Stimulated activated naive B cell treated with anti-CD40 and anti-IgM and Interleukin-4, amounts not matched to agents 10 μg/mL and 1 μg/mL and 100 μg/mL, for 72 hours (primary cell): ENCODE results near the gene ZNF618.
"Not testable (repeated sequence)": the region's sequence is repeated elsewhere in the genome, so short reads cannot be mapped to it uniquely, and the experiment has no call there.

ENCODE experiments used
- ATAC-seq, 2 donors: fragments of 150-1000 bp; cut with Tn5 transposase; replicated peaks; 2 replicates each; pipeline ENCODE4 v1.10.0; 2021; ENCODE audit warnings: moderate library complexity in 1 of 2
- DNase-seq: peaks from one replicate; pipeline ENCODE4 v3.0.0; 2021
- H3K27ac Mint-ChIP-seq: one replicate; pipeline ENCODE4 v1.8.0; 2022; ENCODE audit warnings: mild to moderate bottlenecking, mixed read lengths
- H3K27me3 Mint-ChIP-seq, 2 donors: one replicate each; pipeline ENCODE4 v1.8.0; 2022; ENCODE audit warnings: mixed read lengths in 2 of 2
- H3K36me3 Mint-ChIP-seq, 2 donors: one replicate each; pipeline ENCODE4 v1.8.0; 2022; ENCODE audit warnings: mixed read lengths in 2 of 2, mild to moderate bottlenecking in 1 of 2
- H3K4me1 Mint-ChIP-seq, 2 donors: one replicate each; pipeline ENCODE4 v1.8.0; 2022; ENCODE audit warnings: mixed read lengths in 2 of 2, mild to moderate bottlenecking in 1 of 2
- H3K4me3 Mint-ChIP-seq, 2 donors: one replicate each; pipeline ENCODE4 v1.8.0; 2022; ENCODE audit warnings: mild to moderate bottlenecking in 2 of 2, mixed read lengths in 2 of 2, moderate library complexity in 1 of 2
- H3K9me3 Mint-ChIP-seq, 2 donors: one replicate each; pipeline ENCODE4 v1.8.0; 2022; ENCODE audit warnings: mixed read lengths in 2 of 2, mild to moderate bottlenecking in 1 of 2

The ZNF618 gene

DNA sequence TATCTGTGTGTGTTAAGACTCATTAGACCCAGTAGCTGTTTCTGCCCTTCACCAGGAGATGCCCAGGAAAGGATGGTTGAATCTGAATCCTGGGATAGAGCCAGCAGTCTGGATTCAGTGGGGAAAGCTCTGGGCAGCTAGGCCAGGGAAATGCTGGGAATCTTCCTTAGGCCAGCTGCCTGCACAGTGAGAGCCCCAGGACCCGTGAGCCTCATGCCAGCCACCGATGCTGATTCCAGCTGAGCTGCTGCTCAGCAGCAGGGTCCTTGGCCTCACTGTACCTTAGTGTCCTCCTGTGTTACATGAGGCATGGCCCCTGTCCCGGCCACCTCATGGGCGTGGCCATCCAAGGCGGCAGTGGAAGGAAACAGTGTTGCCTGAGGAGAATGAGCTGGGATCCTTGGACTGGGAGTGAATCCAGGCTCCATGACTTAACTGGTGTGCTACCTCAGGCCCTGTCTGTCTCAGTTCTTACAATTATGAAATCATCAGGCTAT is 114.9 kb downstream of the ZNF618 start:
- Mint-ChIP-seq H3K9me3 (no peaks in the 10 kb centered on the region), H3K4me1 (peaks cover 21 to 30% of the 10 kb centered on the region in 2 donors), H3K36me3 (peaks cover 3 to 14% of the 10 kb centered on the region in 2 donors), H3K4me3 (no peak overlapping the region), H3K27me3 (no peaks in the 10 kb centered on the region), H3K27ac (no peak overlapping the region)
- ATAC-seq = no peak
- DNase-seq = no peak

DNA sequence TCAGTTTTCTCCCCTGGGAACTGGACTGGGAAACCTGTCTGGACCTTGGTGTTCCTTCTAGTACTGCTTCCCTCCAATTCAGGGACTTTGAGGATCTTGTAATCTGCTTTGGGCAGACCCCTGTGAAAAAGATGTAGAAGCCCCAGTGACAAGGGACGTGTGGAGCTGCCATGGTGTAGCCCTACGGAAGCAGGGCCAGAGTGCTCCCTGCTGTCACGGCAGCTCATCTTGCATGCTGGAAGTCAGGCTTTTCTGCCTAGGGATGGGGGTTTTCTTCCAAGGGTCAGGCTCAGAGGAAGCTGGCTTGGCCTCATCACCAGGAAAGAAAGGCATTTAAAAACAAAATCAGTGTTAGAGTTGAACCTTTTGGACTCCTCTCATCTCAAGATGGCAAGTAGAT is 115.6 kb downstream of the ZNF618 start:
- peaks cover 21 to 30% of the 10 kb centered on the region in 2 donors for H3K4me1 Mint-ChIP-seq

DNA sequence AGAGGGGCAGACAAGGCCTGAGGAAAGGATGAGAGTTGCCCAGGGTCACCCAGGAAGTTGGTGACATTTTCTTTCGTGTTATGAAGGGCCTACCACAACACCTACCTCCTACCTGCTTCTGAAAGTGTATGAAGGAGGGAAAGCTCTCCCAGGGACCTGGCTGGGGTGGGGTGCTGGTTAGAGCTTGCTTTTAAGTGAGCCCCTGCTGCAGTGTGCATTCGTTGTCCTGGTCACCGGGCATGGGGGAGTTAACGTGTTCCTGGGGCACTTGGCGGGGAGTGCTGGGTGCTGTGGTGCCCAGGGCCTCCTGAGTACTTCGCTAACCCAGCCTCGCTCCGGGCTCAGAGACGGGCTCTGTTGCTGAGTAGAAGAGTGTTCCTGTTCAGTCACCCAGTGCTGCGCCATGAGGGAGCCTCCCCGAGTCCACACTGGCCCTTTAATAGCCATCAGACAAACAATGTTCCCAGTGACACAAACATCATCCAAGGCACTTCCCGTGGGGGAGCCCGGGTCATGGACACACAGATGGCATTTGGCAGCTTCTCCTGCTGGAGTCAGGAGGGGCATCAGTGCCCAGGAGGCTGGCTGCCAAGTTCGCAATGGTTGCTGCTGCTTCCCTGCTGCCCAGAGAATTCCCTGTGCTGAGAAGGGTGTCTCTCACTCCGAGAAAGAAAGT is 116.3 kb downstream of the ZNF618 start:
- H3K9me3 Mint-ChIP-seq = no peaks in the 10 kb centered on the region
- DNase-seq (no peak), ATAC-seq (peak in 1 of 2 donors; percentile 10)
- peak overlapping the region; percentile 57 to 67 for H3K4me3 Mint-ChIP-seq
- H3K4me1 Mint-ChIP-seq = peaks cover 21 to 30% of the 10 kb centered on the region in 2 donors
- no peaks in the 10 kb centered on the region for H3K27me3 Mint-ChIP-seq
- H3K36me3 Mint-ChIP-seq = peaks cover 3 to 14% of the 10 kb centered on the region in 2 donors
- peak overlapping the region; percentile 7 for H3K27ac Mint-ChIP-seq

More for the DNA sequence above, 115.6 kb downstream of the ZNF618 start:
- Mint-ChIP-seq H3K4me3 (no peak overlapping the region), H3K36me3 (peaks cover 3 to 14% of the 10 kb centered on the region in 2 donors), H3K27ac (no peak overlapping the region), H3K27me3 (no peaks in the 10 kb centered on the region), H3K9me3 (no peaks in the 10 kb centered on the region)
- ATAC-seq (no peak), DNase-seq (no peak)

DNA sequence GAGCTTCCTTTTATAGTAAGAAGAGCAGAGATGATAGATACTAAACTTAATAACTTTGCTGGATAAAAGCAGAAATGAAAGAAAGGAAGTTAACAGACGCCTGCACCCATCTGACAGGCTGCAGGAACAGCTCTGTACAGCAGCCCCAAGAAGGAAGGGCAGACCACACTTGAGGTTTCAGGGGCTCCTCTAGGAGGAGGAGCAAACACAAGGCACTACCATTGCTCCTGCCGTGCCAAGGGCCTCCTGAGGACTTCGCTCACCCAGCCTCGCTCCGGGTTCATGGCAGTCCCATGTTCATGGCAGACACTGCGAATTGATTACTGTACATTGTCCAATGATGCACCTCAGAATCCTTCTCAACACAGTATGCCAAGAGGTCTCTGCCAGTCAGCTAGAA is 116.9 kb downstream of the ZNF618 start:
- Mint-ChIP-seq H3K27me3 (no peaks in the 10 kb centered on the region), H3K36me3 (peaks cover 3 to 12% of the 10 kb centered on the region in 2 donors), H3K4me1 (peaks cover 21 to 30% of the 10 kb centered on the region in 2 donors), H3K27ac (no peak overlapping the region), H3K4me3 (peak overlapping the region; percentile 57 to 67), H3K9me3 (no peaks in the 10 kb centered on the region)
- ATAC-seq = peak; percentile 74 to 81
- DNase-seq = no peak

DNA sequence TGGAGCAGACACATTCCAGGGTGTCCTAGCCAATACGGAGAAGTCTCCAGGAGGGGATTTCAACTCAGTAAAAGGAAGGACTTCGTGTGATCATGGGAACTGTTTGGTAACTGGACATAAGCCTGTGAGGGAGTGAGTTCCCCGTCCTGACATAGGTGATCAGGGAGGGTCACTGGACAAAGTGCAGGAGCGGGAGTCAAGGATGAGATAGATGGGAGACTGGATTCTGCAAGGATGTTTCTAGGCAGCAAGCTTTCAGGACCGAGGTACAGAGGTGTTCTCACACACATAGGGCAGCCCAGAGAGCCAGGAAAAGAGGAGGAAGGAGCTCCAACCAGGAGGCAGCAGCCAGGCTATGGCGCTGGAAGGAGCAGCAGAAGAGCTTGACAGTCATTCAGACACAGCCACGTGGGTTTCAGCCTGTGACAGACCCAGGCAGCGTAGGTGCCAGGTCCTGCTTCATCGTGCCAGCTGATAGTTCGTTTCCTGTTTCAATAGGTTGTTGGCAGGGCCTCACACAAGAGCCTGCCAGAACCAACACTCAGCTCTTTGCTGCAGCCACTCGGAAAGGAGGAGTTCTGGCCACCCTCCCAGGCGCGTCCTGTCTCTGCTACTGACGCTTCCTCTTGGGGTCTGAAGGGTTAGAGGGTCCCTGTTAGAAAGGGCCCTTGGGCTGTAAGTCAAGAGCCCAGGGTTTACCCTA is 117.9 kb downstream of the ZNF618 start:
- no peak overlapping the region for H3K4me3 Mint-ChIP-seq
- DNase-seq (peak; percentile 32), ATAC-seq (peak; percentile 86 to 91)
- H3K36me3 Mint-ChIP-seq = peaks cover under 1 to 8% of the 10 kb centered on the region in 2 donors
- H3K27me3 Mint-ChIP-seq = no peaks in the 10 kb centered on the region
- H3K9me3 Mint-ChIP-seq = no peaks in the 10 kb centered on the region
- peaks cover 21 to 30% of the 10 kb centered on the region in 2 donors for H3K4me1 Mint-ChIP-seq
- peak overlapping the region; percentile 87 for H3K27ac Mint-ChIP-seq

DNA sequence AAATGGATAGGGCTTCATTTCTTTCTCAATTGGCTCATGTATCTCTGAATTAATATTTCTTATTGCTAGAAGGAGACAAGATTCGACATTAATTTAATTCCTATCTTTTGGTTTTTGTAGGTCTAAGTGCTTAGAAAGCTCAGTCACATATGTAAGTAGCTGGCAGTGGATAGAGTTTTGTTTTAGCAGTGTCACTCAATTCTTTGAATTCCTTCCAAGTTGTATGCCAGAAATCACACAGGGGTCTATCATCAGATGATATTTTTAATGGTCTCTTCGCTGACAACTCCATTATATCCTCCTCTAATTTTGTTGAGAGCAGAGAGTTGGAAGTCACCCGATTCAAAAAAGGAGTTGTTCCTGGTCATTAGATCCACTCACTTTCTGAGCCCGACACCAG is 119.3 kb downstream of the ZNF618 start:
- Mint-ChIP-seq H3K4me3 (no peak overlapping the region), H3K4me1 (peaks cover 21 to 30% of the 10 kb centered on the region in 2 donors), H3K36me3 (no peaks in the 10 kb centered on the region), H3K27me3 (no peaks in the 10 kb centered on the region), H3K9me3 (no peaks in the 10 kb centered on the region), H3K27ac (no peak overlapping the region)
- ATAC-seq (no peak), DNase-seq (no peak)

DNA sequence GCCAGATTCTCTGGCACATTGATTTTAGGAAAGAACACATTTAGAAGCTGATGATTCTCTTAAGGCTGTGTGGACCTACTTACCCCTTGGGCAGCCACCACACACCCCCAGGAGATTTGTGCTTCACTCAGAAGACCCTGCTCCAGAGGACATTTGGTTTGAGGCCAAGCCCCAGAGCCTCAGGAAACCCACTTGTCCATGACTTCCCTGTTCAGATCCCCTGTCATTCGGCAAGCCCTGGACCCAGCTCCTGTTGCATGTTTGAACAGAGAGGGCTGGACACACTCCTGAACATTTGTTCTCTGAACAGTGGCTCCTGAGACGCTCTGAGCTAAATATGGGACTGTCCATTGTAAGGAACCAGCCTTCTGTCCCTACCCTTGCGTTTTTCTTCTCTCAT is 119.9 kb downstream of the ZNF618 start:
- no peak overlapping the region for H3K4me3 Mint-ChIP-seq
- ATAC-seq = no peak
- H3K27ac Mint-ChIP-seq = no peak overlapping the region
- peaks cover 21 to 30% of the 10 kb centered on the region in 2 donors for H3K4me1 Mint-ChIP-seq
- H3K36me3 Mint-ChIP-seq = no peaks in the 10 kb centered on the region
- H3K27me3 Mint-ChIP-seq = no peaks in the 10 kb centered on the region
- no peak for DNase-seq
- no peaks in the 10 kb centered on the region for H3K9me3 Mint-ChIP-seq

DNA sequence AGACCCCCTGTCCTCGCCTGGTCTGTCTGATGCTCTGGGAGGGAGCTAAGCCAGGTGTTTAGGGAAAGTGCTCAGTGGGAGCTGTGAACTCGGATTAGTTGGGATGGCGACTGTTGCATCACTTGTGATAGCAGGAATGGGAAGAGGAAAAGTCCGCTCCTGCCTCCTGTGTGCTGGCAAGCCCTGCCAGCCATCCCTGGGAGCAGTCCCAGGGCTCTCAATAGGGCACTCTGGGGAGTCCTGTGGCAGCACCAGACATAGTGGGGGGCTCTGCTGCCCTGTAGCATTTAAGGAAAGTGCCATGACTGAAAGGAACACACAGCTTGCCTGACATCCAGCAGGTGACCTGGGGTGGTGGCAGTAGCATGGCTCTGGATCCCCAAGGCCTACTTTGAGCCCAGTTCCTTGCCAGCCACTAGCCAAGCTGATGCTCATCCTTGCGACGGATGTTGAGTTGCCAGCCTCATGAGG is 120.5 kb downstream of the ZNF618 start:
- ATAC-seq (no peak), DNase-seq (no peak)
- Mint-ChIP-seq H3K9me3 (no peaks in the 10 kb centered on the region), H3K4me3 (no peak overlapping the region), H3K27me3 (no peaks in the 10 kb centered on the region), H3K36me3 (no peaks in the 10 kb centered on the region), H3K27ac (no peak overlapping the region), H3K4me1 (peaks cover 21 to 30% of the 10 kb centered on the region in 2 donors)

DNA sequence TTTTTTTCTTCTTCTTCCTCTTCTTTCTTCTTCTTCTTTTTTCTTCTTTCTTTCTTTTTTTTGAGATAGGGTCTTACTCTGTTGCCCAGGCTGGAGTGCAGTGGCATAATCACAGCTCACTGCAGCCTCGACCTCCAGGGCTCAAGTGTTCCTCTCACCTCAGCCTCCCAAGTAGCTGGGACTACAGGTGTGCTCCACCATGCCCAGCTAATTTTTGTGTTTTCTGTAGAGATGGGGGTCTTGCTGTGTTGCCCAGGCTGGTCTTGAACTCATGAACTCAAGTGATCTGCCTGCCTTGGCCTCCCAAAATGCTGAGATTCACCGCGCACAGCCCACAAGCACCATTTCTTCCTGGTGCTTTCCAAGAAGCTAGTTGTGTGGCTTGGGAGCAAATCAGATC is 121.0 kb downstream of the ZNF618 start:
- not testable (repeated sequence) for H3K27ac Mint-ChIP-seq, DNase-seq, H3K36me3 Mint-ChIP-seq, H3K27me3 Mint-ChIP-seq, ATAC-seq, H3K9me3 Mint-ChIP-seq, H3K4me3 Mint-ChIP-seq
- H3K4me1 Mint-ChIP-seq = peaks cover 21 to 25% of the 10 kb centered on the region in 2 donors

DNA sequence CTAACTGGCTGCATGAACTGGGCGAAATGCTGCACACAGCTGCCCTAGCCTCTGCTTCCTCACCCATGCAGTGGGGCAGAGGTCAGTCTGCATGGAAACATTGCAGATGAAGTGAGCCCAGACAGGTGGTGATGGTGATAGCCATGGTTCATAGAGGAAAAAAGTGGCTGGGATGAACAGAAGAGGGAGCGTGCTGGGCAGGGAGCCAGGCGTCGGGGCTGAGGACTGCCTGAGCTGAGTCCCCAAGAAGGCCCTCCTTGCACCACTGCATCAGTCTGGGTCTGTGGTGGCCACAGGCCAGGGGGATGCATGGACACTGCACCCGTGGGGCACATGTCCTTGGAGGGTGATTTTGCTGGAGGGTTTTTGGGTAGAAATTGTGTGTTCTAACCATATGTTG is 121.5 kb downstream of the ZNF618 start:
- DNase-seq = no peak
- Mint-ChIP-seq H3K27me3 (no peaks in the 10 kb centered on the region), H3K4me1 (peaks cover 17 to 19% of the 10 kb centered on the region in 2 donors), H3K27ac (no peak overlapping the region), H3K36me3 (no peaks in the 10 kb centered on the region), H3K9me3 (no peaks in the 10 kb centered on the region), H3K4me3 (no peak overlapping the region)
- no peak for ATAC-seq

DNA sequence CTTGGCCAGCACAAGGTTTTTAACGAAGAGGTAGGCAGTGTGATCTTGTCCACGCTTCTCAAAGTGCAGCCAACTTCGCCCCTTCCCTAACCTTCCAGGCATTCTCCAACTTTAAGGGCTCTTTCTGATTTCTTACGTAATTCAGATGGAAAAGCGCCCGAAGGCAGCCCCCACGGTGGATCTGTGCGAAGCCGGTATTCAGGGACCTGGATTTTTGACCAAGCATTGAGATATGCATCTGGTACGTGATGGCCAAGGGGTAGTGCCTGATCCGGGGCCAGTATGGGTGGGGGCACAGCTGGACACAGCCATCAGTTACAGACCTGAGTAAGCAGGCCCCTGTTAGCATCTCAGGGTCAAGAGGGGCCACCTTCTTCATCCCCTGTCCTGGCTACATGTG is 122.0 kb downstream of the ZNF618 start:
- ATAC-seq (no peak), DNase-seq (no peak)
- Mint-ChIP-seq H3K4me3 (no peak overlapping the region), H3K27ac (no peak overlapping the region), H3K9me3 (no peaks in the 10 kb centered on the region), H3K36me3 (no peaks in the 10 kb centered on the region), H3K27me3 (no peaks in the 10 kb centered on the region), H3K4me1 (peaks cover 12 to 14% of the 10 kb centered on the region in 2 donors)

DNA sequence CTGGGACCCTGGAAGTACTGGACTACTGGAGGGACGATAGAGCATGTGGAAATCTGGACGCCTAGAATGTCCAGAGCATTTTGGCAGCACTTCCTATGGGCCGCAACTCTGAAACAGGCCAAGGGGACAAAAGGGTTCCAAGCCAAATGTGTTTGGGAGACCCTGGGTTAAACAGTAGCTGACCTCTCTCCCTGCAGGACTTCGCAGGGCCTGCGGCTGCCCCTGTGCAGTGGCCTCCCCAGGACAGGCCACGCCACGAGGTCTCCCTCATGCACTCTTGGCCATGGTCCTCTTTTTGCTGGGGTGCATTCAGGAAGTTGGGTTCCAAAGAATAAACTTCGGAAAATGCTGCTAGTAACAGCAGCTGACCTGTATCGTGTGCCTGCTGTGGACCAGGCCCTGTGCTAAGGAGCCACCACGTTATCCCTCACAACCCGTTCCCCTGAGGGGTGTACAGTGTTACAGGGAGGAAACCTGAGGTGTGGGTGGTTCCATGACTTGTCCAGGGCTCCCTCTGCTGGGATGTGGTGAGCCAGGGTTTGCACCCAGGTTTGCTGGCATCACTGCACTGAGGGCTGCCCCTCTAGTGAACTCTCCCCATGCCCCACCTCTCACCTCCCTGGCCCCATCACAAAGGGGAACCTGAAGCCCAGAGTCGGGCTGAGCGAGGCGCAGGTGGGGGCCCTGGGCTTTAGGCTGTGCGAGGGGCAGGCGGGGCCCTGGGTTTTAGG is 122.6 kb downstream of the ZNF618 start:
- no peak for ATAC-seq
- Mint-ChIP-seq H3K27ac (no peak overlapping the region), H3K36me3 (no peaks in the 10 kb centered on the region), H3K9me3 (no peaks in the 10 kb centered on the region), H3K4me3 (no peak overlapping the region), H3K27me3 (no peaks in the 10 kb centered on the region), H3K4me1 (peaks cover 7 to 8% of the 10 kb centered on the region in 2 donors)
- DNase-seq = no peak

DNA sequence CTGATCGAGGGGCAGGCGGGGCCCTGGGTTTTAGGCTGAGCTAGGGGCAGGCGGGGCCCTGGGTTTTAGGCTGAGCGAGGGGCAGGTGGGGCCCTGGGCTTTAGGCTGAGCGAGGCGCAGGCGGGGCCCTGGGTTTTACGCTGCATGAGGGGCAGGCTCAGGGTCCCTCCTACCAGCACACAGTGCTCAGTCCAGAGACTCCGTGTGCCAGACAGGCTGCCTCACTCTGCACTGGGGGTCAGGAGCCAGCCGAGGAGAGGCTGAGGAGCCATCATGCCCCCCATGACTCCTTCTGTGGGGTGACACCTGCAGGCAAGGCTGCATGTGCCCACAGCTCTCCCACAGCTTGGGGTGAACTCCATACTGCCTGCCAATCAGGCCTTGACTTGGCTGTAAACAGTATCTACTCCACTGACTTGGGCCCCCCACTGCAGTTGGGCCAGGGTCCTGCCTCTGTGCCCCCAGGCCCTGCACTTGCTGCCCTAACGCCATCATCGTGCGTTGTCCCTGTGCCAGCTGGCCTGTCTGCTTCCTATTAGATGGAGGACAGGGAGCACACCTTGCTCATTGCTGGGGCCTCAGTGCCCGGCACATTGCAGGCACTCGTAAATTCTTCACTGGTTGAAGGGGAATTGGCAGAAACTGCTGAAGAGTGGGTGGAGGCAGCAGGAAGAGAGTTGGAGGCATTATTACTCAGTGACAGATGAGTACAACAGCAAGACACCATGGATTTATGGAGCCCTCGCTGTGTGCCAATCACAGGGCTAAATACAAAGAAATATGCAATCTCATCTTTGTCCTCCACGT is 123.3 kb downstream of the ZNF618 start:
- ATAC-seq (no peak), DNase-seq (no peak)
- H3K9me3 Mint-ChIP-seq = no peaks in the 10 kb centered on the region
- H3K4me1 Mint-ChIP-seq = peaks cover under 1 to 3% of the 10 kb centered on the region in 2 donors
- H3K27me3 Mint-ChIP-seq = no peaks in the 10 kb centered on the region
- no peak overlapping the region for H3K4me3 Mint-ChIP-seq
- H3K36me3 Mint-ChIP-seq = peaks cover 0 to 2% of the 10 kb centered on the region in 2 donors
- H3K27ac Mint-ChIP-seq = no peak overlapping the region

DNA sequence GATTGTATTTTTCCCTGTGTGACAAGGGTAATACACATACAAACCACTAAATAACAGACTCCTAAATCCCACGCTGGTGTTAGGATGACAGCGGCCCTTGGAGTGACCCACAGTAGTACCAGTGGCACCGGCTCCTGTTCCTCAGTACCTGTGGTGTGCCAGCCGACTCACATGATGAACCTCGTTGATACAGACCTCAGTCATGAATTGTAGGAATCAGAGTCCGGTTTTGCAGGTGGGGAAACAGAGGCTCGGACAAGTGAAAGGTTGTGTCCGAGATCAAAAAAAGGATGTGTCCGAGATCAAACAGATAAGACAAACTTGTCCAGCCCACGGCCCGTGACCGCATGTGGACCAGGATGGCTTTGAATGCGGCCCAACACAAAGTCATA is 124.0 kb downstream of the ZNF618 start:
- no peaks in the 10 kb centered on the region for H3K9me3 Mint-ChIP-seq
- H3K4me1 Mint-ChIP-seq = peaks cover 0 to 4% of the 10 kb centered on the region in 2 donors
- DNase-seq (no peak), ATAC-seq (no peak)
- no peaks in the 10 kb centered on the region for H3K27me3 Mint-ChIP-seq
- no peak overlapping the region for H3K4me3 Mint-ChIP-seq
- H3K36me3 Mint-ChIP-seq = peaks cover 0 to 3% of the 10 kb centered on the region in 2 donors
- H3K27ac Mint-ChIP-seq = no peak overlapping the region
